Mesothelial cell of epicardium (in vitro differentiated cells): Measurements from ENCODE around the gene REXO1. TPM values are rescaled to one million over a fixed set of nuclear protein-coding genes. Genes with fewer than 3 reads are reported as not detected.

Source experiments
- DNase-seq, 2 experiments: peaks; one replicate each; pipeline ENCODE4 v3.0.0; 2021; ENCODE audit warnings: low spot score in 2 of 2; ENCODE audit not compliant: unreplicated experiment in 2 of 2
- H3K27ac Mint-ChIP-seq: 2 replicates; pipeline ENCODE4 v1.8.0; 2021; ENCODE audit warnings: mixed read lengths
- H3K27me3 Mint-ChIP-seq: 2 replicates; pipeline ENCODE4 v1.8.0; 2021; ENCODE audit warnings: low read depth, mixed read lengths
- H3K36me3 Mint-ChIP-seq: 2 replicates; pipeline ENCODE4 v1.8.0; 2021; ENCODE audit warnings: mixed read lengths
- H3K4me1 Mint-ChIP-seq: 2 replicates; pipeline ENCODE4 v1.8.0; 2021; ENCODE audit warnings: mixed read lengths
- H3K4me3 Mint-ChIP-seq: 2 replicates; pipeline ENCODE4 v1.8.0; 2021; ENCODE audit warnings: mild to moderate bottlenecking, moderate library complexity, mixed read lengths
- H3K9me3 Mint-ChIP-seq: 2 replicates; pipeline ENCODE4 v1.8.0; 2021; ENCODE audit warnings: mixed read lengths
- total RNA-seq: library from RNA; stranded (reverse); gene quantifications from 3 replicates; pipeline ENCODE4 v1.2.1, GENCODE V29; 2021
- TF ChIP-seq, protein P1 (sequence below): fragments of 200-600 bp; sonication (generic); IDR thresholded peaks from one replicate; pipeline ENCODE4 v1.5.0; 2021; ENCODE audit warnings: antibody characterized with exemption; ENCODE audit not compliant: unreplicated experiment

REXO1 gene
- total RNA-seq, 1 donor from 2014 or later, result 46.6 TPM

DNA sequence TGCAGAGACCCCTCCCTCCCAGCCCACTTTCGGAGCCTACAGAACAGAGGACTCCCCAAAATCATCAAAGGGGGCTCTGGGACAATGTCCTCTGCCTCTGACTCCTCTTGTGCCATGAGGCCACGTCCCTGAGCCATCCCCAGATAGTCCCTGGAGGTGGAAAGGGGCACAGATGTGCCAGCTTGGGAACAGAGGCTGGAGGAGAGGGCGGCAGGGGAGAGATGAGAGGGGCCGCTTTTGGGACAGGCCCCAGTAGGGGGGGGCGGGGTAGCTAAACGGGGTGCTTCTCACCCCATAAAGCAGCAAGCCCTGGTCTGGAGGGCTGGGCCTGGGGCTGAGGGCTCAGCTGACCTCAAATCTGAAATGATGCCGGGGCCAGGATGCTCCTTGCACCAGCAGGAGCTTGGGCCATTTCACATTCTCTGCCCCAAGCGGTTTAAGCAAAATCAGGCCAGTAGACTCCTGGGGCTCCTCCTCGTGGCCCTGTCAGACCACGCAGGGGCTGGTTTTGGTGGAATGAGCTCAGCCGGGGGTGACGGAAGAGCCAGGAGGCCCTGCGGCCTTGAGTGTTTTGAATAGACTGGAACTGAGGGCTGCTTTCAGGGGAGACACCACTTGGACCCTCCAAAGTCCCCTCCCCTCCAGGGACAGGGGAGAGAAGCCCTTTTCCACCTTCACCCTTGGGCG, 67.9 kb downstream of the REXO1 start:
- no peak for DNase-seq
- TF ChIP-seq, protein P1, sequence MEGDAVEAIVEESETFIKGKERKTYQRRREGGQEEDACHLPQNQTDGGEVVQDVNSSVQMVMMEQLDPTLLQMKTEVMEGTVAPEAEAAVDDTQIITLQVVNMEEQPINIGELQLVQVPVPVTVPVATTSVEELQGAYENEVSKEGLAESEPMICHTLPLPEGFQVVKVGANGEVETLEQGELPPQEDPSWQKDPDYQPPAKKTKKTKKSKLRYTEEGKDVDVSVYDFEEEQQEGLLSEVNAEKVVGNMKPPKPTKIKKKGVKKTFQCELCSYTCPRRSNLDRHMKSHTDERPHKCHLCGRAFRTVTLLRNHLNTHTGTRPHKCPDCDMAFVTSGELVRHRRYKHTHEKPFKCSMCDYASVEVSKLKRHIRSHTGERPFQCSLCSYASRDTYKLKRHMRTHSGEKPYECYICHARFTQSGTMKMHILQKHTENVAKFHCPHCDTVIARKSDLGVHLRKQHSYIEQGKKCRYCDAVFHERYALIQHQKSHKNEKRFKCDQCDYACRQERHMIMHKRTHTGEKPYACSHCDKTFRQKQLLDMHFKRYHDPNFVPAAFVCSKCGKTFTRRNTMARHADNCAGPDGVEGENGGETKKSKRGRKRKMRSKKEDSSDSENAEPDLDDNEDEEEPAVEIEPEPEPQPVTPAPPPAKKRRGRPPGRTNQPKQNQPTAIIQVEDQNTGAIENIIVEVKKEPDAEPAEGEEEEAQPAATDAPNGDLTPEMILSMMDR, result no peak
- H3K36me3 Mint-ChIP-seq, result no peaks in the 10 kb centered on the region
- no peak overlapping the region for H3K27ac Mint-ChIP-seq
- H3K27me3 Mint-ChIP-seq, result peaks cover 94% of the 10 kb centered on the region
- no peak overlapping the region for H3K4me3 Mint-ChIP-seq
- no peaks in the 10 kb centered on the region for H3K9me3 Mint-ChIP-seq
- H3K4me1 Mint-ChIP-seq, result peaks cover 4% of the 10 kb centered on the region

DNA sequence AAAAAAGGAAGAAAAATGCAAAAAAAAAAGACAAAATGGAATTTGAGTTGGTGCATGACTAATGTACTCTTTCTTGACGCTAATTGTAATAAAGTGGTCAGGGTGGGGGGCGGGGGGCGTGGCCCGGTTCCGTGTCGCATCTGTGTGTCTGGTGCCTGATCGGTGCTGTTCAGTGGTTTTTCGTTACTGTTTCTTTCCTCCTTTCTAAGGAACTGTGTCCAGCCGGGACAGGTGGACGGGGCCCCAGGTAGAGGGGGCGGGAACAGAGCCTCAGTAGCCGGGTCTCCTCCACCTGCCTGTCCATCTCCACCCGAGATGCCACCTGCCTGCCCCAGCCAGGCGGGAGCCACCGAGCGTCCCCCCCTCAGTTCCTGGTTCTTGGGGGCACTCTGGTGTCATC, 68.7 kb downstream of the REXO1 start:
- no peak overlapping the region for H3K4me3 Mint-ChIP-seq
- peaks cover 91% of the 10 kb centered on the region for H3K27me3 Mint-ChIP-seq
- H3K27ac Mint-ChIP-seq, result no peak overlapping the region
- no peaks in the 10 kb centered on the region for H3K36me3 Mint-ChIP-seq
- H3K9me3 Mint-ChIP-seq, result no peaks in the 10 kb centered on the region
- DNase-seq, result no peak
- peaks cover 4% of the 10 kb centered on the region for H3K4me1 Mint-ChIP-seq
- TF ChIP-seq, protein P1, result no peak

DNA sequence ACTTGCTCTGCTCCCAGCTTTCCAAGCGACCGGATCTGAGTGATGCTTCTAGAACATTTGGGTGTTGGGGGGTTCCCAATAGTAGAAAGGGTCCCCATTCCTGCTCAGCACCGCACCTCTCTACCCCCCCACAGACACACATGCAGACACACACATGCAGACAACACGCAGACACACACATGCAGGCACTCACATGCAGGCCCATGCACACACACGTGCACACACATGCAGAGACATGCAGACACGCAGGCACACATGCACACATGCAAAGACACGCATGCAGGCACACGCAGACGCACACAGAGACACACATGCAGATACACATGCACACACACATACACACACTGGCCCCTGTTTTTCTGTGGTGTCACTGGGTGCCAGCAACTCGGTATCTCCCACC, 71.1 kb downstream of the REXO1 start:
- Mint-ChIP-seq H3K27ac (no peak overlapping the region), H3K4me1 (peaks cover 4% of the 10 kb centered on the region), H3K9me3 (no peaks in the 10 kb centered on the region), H3K27me3 (peaks cover 94% of the 10 kb centered on the region), H3K4me3 (no peak overlapping the region), H3K36me3 (peaks cover 2% of the 10 kb centered on the region)
- DNase-seq, result no peak
- TF ChIP-seq, protein P1, result no peak

DNA sequence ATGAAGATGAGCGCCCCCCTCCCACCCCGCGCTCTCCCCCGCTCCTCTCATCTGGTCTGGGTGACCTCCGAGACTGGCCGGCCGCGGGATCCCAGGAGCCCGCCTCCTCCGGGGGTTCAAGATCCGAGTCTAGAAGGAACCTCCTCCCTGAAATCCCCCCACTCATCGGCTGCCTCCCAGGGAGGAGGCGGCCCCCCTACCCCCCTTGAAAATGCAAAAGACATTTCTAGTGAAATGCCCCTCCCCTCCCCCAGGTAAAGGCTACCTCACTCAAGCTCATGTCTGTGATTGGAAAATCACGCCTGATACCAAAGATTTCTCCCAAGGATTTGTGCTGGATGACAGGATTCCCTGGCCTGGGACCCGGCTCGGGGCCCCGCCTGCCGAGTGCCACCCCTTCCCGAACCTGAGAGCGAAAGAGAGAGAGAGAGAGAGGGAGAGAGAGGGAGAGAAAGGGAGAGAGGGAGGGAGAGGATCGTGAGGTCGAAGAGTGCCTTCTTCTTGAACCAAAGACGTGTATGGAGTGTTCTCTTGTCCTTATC, 71.6 kb downstream of the REXO1 start:
- DNase-seq, result no peak
- Mint-ChIP-seq H3K4me1 (peaks cover 4% of the 10 kb centered on the region), H3K36me3 (peaks cover 2% of the 10 kb centered on the region), H3K9me3 (no peaks in the 10 kb centered on the region), H3K27me3 (peaks cover 93% of the 10 kb centered on the region), H3K27ac (no peak overlapping the region), H3K4me3 (no peak overlapping the region)
- TF ChIP-seq, protein P1, result no peak

DNA sequence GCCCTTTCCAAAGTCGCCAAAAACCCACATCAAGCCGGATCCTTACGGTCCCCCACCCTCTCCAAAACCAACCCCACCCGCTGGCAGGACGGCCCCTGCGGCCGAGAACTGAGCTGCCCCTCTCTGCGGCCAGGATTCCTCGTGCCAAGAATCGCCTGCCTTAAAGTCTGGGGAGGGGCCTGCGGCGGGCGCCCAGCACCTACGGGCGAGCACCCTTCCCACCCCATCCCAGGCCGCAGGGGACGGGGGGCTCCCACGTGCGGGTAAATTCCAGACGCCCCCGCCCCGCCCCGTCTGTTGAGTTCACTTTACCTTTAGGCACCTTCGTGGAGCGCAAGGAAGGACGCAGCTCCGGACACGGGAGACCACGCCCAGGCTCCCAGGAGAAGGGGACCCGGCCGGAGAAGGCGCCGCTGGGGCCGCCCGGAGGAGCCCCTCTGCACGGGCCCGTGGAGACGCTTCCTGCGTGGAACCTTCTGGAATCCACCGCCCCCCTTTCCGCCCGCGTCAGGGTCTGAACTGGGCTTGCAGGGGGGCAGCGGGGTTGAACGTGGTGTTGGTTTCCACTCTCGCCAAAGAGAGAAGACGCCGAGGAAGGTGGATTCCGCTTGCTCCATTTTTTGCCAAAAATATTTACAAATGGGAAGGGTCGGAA, 72.2 kb downstream of the REXO1 start:
- Mint-ChIP-seq H3K27ac (no peak overlapping the region), H3K36me3 (peaks cover 2% of the 10 kb centered on the region), H3K9me3 (peaks cover 5% of the 10 kb centered on the region), H3K4me1 (peaks cover 4% of the 10 kb centered on the region), H3K4me3 (no peak overlapping the region), H3K27me3 (peaks cover 94% of the 10 kb centered on the region)
- DNase-seq, result no peak
- TF ChIP-seq, protein P1, result no peak
